H9 (cell line): ENCODE measurements around the gene SDR39U1. TPM values are rescaled to one million over a fixed set of nuclear protein-coding genes. Genes with fewer than 3 reads are reported as not detected.

Experiments
- DNase-seq: peaks from one replicate; pipeline ENCODE4 v3.0.0-alpha.2; 2017
- H2AFZ ChIP-seq: one replicate; pipeline ENCODE4 v1.6.1; 2013; ENCODE audit warnings: mild to moderate bottlenecking, low read length, control low read depth, moderate library complexity
- H2AK5ac ChIP-seq: 2 replicates; pipeline ENCODE4 v1.6.1; 2013; ENCODE audit warnings: low read length, control low read depth, mixed read lengths; ENCODE audit not compliant: insufficient read length
- H2BK120ac ChIP-seq: one replicate; pipeline ENCODE4 v1.6.1; 2013; ENCODE audit warnings: low read depth, mild to moderate bottlenecking, low read length, control low read depth, inconsistent platforms; ENCODE audit not compliant: poor library complexity, severe bottlenecking
- H2BK12ac ChIP-seq: 2 replicates; pipeline ENCODE4 v1.6.1; 2013; ENCODE audit warnings: low read length, control low read depth, mixed read lengths, low read depth; ENCODE audit not compliant: insufficient read length
- H2BK15ac ChIP-seq: 2 replicates; pipeline ENCODE4 v1.6.1; 2013; ENCODE audit warnings: low read depth, low read length, control low read depth
- H2BK20ac ChIP-seq: one replicate; pipeline ENCODE4 v1.6.1; 2013; ENCODE audit warnings: low read depth, mild to moderate bottlenecking, low read length, control low read depth, inconsistent platforms; ENCODE audit not compliant: poor library complexity, severe bottlenecking
- H2BK5ac ChIP-seq: 2 replicates; pipeline ENCODE4 v1.6.1; 2013; ENCODE audit warnings: low read length, control low read depth, mixed read lengths; ENCODE audit not compliant: insufficient read length
- H3K14ac ChIP-seq: 2 replicates; pipeline ENCODE4 v1.6.1; 2013; ENCODE audit warnings: low read length, control low read depth; ENCODE audit not compliant: insufficient read depth
- H3K18ac ChIP-seq: 2 replicates; pipeline ENCODE4 v1.6.1; 2013; ENCODE audit warnings: low read depth, mild to moderate bottlenecking, mixed read lengths, low read length, control low read depth; ENCODE audit not compliant: insufficient read length
- H3K23ac ChIP-seq: 2 replicates; pipeline ENCODE4 v1.6.1; 2013; ENCODE audit warnings: low read length, control low read depth, mixed read lengths, low read depth; ENCODE audit not compliant: insufficient read length
- H3K23me2 ChIP-seq: 2 replicates; pipeline ENCODE4 v1.6.1; 2013; ENCODE audit warnings: low read depth, mild to moderate bottlenecking, mixed read lengths, low read length, control low read depth; ENCODE audit not compliant: insufficient read length, poor library complexity, severe bottlenecking
- H3K27ac ChIP-seq: 2 replicates; pipeline ENCODE4 v1.5.1; 2013; ENCODE audit warnings: low read length, control low read depth, mixed read lengths, low read depth; ENCODE audit not compliant: insufficient read length
- H3K27me3 ChIP-seq: 2 replicates; pipeline ENCODE4 v1.6.1; 2013; ENCODE audit warnings: low read length, control low read depth, inconsistent platforms; ENCODE audit not compliant: insufficient read depth
- H3K4ac ChIP-seq: 2 replicates; pipeline ENCODE4 v1.6.1; 2013; ENCODE audit warnings: low read depth, mild to moderate bottlenecking, control low read depth, inconsistent platforms, low read length, moderate library complexity
- H3K4me1 ChIP-seq: 2 replicates; pipeline ENCODE4 v1.6.1; 2013; ENCODE audit warnings: low read length, control low read depth, inconsistent platforms; ENCODE audit not compliant: insufficient read depth
- H3K4me2 ChIP-seq: 2 replicates; pipeline ENCODE4 v1.6.1; 2013; ENCODE audit warnings: low read length, control low read depth, mixed read lengths; ENCODE audit not compliant: insufficient read length, insufficient read depth
- H3K56ac ChIP-seq: 2 replicates; pipeline ENCODE4 v1.6.1; 2013; ENCODE audit warnings: low read depth, mild to moderate bottlenecking, mixed read lengths, low read length, control low read depth; ENCODE audit not compliant: insufficient read length
- H3K79me1 ChIP-seq: 2 replicates; pipeline ENCODE4 v1.6.1; 2013; ENCODE audit warnings: low read depth, mild to moderate bottlenecking, moderate library complexity, low read length, control low read depth, inconsistent platforms; ENCODE audit not compliant: insufficient read depth, poor library complexity, severe bottlenecking
- H3K79me2 ChIP-seq: 2 replicates; pipeline ENCODE4 v1.6.1; 2013; ENCODE audit warnings: low read length, control low read depth, inconsistent platforms; ENCODE audit not compliant: insufficient read depth
- H3K9ac ChIP-seq: 2 replicates; pipeline ENCODE4 v1.6.1; 2013; ENCODE audit warnings: low read length, control low read depth, mixed read lengths; ENCODE audit not compliant: insufficient read length; ENCODE audit errors: extremely low read depth
- H3K9me3 ChIP-seq: one replicate; pipeline ENCODE4 v1.6.1; 2013; ENCODE audit warnings: low read depth, low read length, inconsistent platforms; ENCODE audit not compliant: control insufficient read depth
- H3T11ph ChIP-seq: one replicate; pipeline ENCODE4 v1.6.1; 2013; ENCODE audit warnings: mild to moderate bottlenecking, low read length, control low read depth, inconsistent platforms
- H4K20me1 ChIP-seq: one replicate; pipeline ENCODE4 v1.6.1; 2013; ENCODE audit not compliant: control insufficient read depth, insufficient read length, insufficient read depth
- H4K5ac ChIP-seq: 2 replicates; pipeline ENCODE4 v1.6.1; 2013; ENCODE audit warnings: low read depth, mild to moderate bottlenecking, mixed read lengths, low read length, control low read depth; ENCODE audit not compliant: insufficient read length
- H4K8ac ChIP-seq: replicated peaks from 2 replicates; pipeline ENCODE4 v1.6.1; 2013; ENCODE audit warnings: low read length, control low read depth, mixed read lengths, low read depth; ENCODE audit not compliant: insufficient read length
- H4K91ac ChIP-seq: 2 replicates; pipeline ENCODE4 v1.6.1; 2013; ENCODE audit warnings: low read depth, mild to moderate bottlenecking, moderate library complexity, mixed read lengths, low read length, control low read depth; ENCODE audit not compliant: insufficient read length
- H3K27ac Mint-ChIP-seq, 3 experiments: 2 replicates in 2 of 3; 3 replicates in 1 of 3; pipeline ENCODE4 v1.8.0; 2020 to 2021; ENCODE audit warnings: mixed read lengths in 3 of 3, mild to moderate bottlenecking in 1 of 3, moderate library complexity in 1 of 3
- H3K27me3 Mint-ChIP-seq: 2 replicates; pipeline ENCODE4 v1.8.0; 2021; ENCODE audit warnings: low read depth, mild to moderate bottlenecking, moderate library complexity, mixed read lengths
- H3K36me3 Mint-ChIP-seq, 3 experiments: 2 replicates in 2 of 3; 3 replicates in 1 of 3; pipeline ENCODE4 v1.8.0; 2020 to 2021; ENCODE audit warnings: low read depth in 3 of 3, mixed read lengths in 3 of 3; ENCODE audit not compliant: insufficient read depth in 1 of 3
- H3K4me1 Mint-ChIP-seq, 2 experiments: 2 replicates each; pipeline ENCODE4 v1.8.0; 2020; ENCODE audit warnings: mixed read lengths in 2 of 2
- H3K4me3 Mint-ChIP-seq, 2 experiments: 2 replicates in 1 of 2; 3 replicates in 1 of 2; pipeline ENCODE4 v1.8.0; 2020 to 2021; ENCODE audit warnings: mild to moderate bottlenecking in 2 of 2, mixed read lengths in 2 of 2, moderate library complexity in 1 of 2
- H3K9me3 Mint-ChIP-seq, 2 experiments: 2 replicates in 1 of 2; 3 replicates in 1 of 2; pipeline ENCODE4 v1.8.0; 2020; ENCODE audit warnings: mild to moderate bottlenecking in 2 of 2, mixed read lengths in 2 of 2, moderate library complexity in 1 of 2
- CTCF ChIP-seq: fragments of 200-600 bp; sonication (generic); conservative IDR thresholded peaks from 3 replicates; pipeline ENCODE4 v1.8.0; 2021; ENCODE audit warnings: antibody characterized with exemption, mild to moderate bottlenecking
- WGBS: extraction: QIAGEN DNeasy Blood & Tissue Kit; methylation state at CpG from one replicate; pipeline ENCODE4 v1.1.7; 2013; ENCODE audit warnings: missing lambda C conversion rate, low lambda C conversion rate, mixed read lengths; ENCODE audit not compliant: insufficient read length; ENCODE audit errors: extremely low coverage; 5-methylcytosine and 5-hydroxymethylcytosine counted together
- total RNA-seq: library from RNA; stranded (reverse); gene quantifications from 2 replicates; pipeline ENCODE4 v1.2.1, GENCODE V29; 2021

The SDR39U1 gene
- total RNA-seq, 1 experiment from 2014 or later = 56.2 TPM

GRCh38 chr14:24463884-24464785, 21.6 kb upstream of the SDR39U1 start:
- Histone ChIP-seq H2BK5ac (no peak overlapping the region), H3T11ph (no peak overlapping the region), H3K9me3 (no peaks in the 10 kb centered on the region), H3K27ac (no peak overlapping the region), H2AK5ac (no peak overlapping the region), H4K91ac (no peak overlapping the region), H3K27me3 (no peaks in the 10 kb centered on the region), H3K4ac (no peak overlapping the region), H2BK20ac (no peak overlapping the region), H4K20me1 (no peaks in the 10 kb centered on the region), H3K79me1 (no peaks in the 10 kb centered on the region), H3K56ac (no peak overlapping the region), H2BK120ac (no peak overlapping the region), H3K23me2 (no peaks in the 10 kb centered on the region), H3K23ac (no peak overlapping the region), H3K14ac (no peak overlapping the region), H3K4me2 (no peak overlapping the region), H2AFZ (no peak overlapping the region), H3K4me1 (no peaks in the 10 kb centered on the region), H2BK12ac (no peak overlapping the region), H4K8ac (no peak overlapping the region), H4K5ac (no peak overlapping the region), H3K9ac (no peak overlapping the region), H3K18ac (no peak overlapping the region), H2BK15ac (no peak overlapping the region), H3K79me2 (no peaks in the 10 kb centered on the region)
- no peak for TF ChIP-seq CTCF
- Mint-ChIP-seq H3K36me3 (no peaks in the 10 kb centered on the region; a peak in 1 of 7 replicates), H3K4me1 (no peaks in the 10 kb centered on the region), H3K27ac (no peak overlapping the region), H3K9me3 (no peaks in the 10 kb centered on the region), H3K27me3 (peaks cover 3% of the 10 kb centered on the region), H3K4me3 (no peak overlapping the region)
- no CpG with 5 or more reads among the region's 4 CpGs for WGBS
- DNase-seq = no peak
